A549 (cell line): ENCODE measurements around the gene CD99L2. TPM values are rescaled to one million over a fixed set of nuclear protein-coding genes. Genes with fewer than 3 reads are reported as not detected.
A peak's percentile ranks its signal among the peaks of the same experiment; 100 is the strongest.

ENCODE experiments used
- ATAC-seq, 2 experiments: fragments of 200-7000 bp in 1 of 2; fragments of >200 bp in 1 of 2; cut with Nextera tagmentation in 1 of 2; cut with Tn5 transposase in 1 of 2; 3 replicates each; pipeline versions ENCODE4 v1.8.0 to v1.9.1; 2018 to 2020; ENCODE audit warnings: mild to moderate bottlenecking in 1 of 2, moderate library complexity in 1 of 2
- CTCF ChIA-PET: fragments of 300-600 bp; sonication (Branson Sonifier 250); formaldehyde crosslinking; extraction: SDS; loops from one replicate; lab custom pipeline; 2021; ENCODE audit warnings: antibody characterized with exemption, inconsistent platforms; lab: Yijun Ruan, JAX
- POLR2A ChIA-PET: fragments of 350-600 bp; formaldehyde crosslinking; extraction: SDS; loops from one replicate; lab custom pipeline; 2021; ENCODE audit warnings: antibody characterized with exemption, inconsistent platforms; lab: Yijun Ruan, JAX
- DNase-seq, 2 experiments: peaks; one replicate each; pipeline versions ENCODE4 v3.0.0 to v3.0.0-alpha.2; 2011 to 2016; ENCODE audit warnings: low read depth in 1 of 2, low spot score in 1 of 2
- FAIRE-seq: peaks from 2 replicates; lab custom pipeline; 2011; peaks lifted over from hg19 to GRCh38; lab: Jason Lieb, UNC
- H3K27ac ChIP-seq, 2 experiments: fragments of >200 bp; sonication (Bioruptor Twin); formaldehyde crosslinking; 3 replicates each; pipeline ENCODE4 v1.5.1; 2016 to 2017
- H3K4me1 ChIP-seq: fragments of >200 bp; sonication (Bioruptor Twin); formaldehyde crosslinking; 3 replicates; pipeline ENCODE4 v1.6.1; 2016
- H3K4me2 ChIP-seq: fragments of >200 bp; sonication (Bioruptor Twin); formaldehyde crosslinking; 3 replicates; pipeline ENCODE4 v1.6.1; 2016
- H3K4me3 ChIP-seq: fragments of >200 bp; sonication (Bioruptor Twin); formaldehyde crosslinking; 3 replicates; pipeline ENCODE4 v1.5.1; 2016
- H3K9me3 ChIP-seq: fragments of >200 bp; sonication (Bioruptor Twin); formaldehyde crosslinking; 3 replicates; pipeline ENCODE4 v1.6.1; 2016
- ATOH8 ChIP-seq: fragments of 250-450 bp; sonication (Bioruptor Pico); IDR thresholded peaks from 2 replicates; pipeline ENCODE4 v1.5.0; 2020; ENCODE audit warnings: low read depth, mild to moderate bottlenecking, moderate library complexity
- CBX2 ChIP-seq: fragments of 200-600 bp; sonication (generic); IDR thresholded peaks from 2 replicates; pipeline ENCODE4 v1.6.1; 2016; ENCODE audit warnings: low read depth, mild to moderate bottlenecking, borderline replicate concordance
- CEBPB ChIP-seq, 2 experiments: fragments of >200 bp in 1 of 2; sonication (Bioruptor Twin) in 1 of 2; formaldehyde crosslinking in 1 of 2; IDR thresholded peaks; 2 replicates each; pipeline ENCODE4 v1.6.1; 2012 to 2016
- E2F6 ChIP-seq: IDR thresholded peaks from 2 replicates; pipeline ENCODE4 v1.6.1; 2012; ENCODE audit warnings: low read depth, borderline replicate concordance
- FOSB ChIP-seq: fragments of 250-450 bp; sonication (Bioruptor Pico); IDR thresholded peaks from 2 replicates; pipeline ENCODE4 v1.5.0; 2020; ENCODE audit warnings: mild to moderate bottlenecking, moderate library complexity
- FOXS1 ChIP-seq: fragments of 250-450 bp; sonication (Bioruptor Pico); IDR thresholded peaks from 2 replicates; pipeline ENCODE4 v1.5.0; 2020; ENCODE audit warnings: mild to moderate bottlenecking, moderate library complexity
- GATA3 ChIP-seq: IDR thresholded peaks from 2 replicates; pipeline ENCODE4 v1.6.1; 2012; ENCODE audit warnings: borderline replicate concordance
- HES2 ChIP-seq: fragments of >200 bp; sonication (Bioruptor Twin); formaldehyde crosslinking; IDR thresholded peaks from 2 replicates; pipeline ENCODE4 v1.6.1; 2016
- HOXB13 ChIP-seq: fragments of 250-450 bp; sonication (Bioruptor Pico); IDR thresholded peaks from 2 replicates; pipeline ENCODE4 v1.5.0; 2020; ENCODE audit warnings: low read depth, mild to moderate bottlenecking, moderate library complexity
- MAX ChIP-seq: IDR thresholded peaks from 2 replicates; pipeline ENCODE4 v1.6.1; 2012
- NFE2L2 ChIP-seq: fragments of 150-350 bp; conservative IDR thresholded peaks from 2 replicates; pipeline ENCODE4 v1.6.1; 2014; ENCODE audit warnings: low read length
- NR3C1 ChIP-seq: fragments of >200 bp; sonication (Bioruptor Twin); formaldehyde crosslinking; IDR thresholded peaks from 3 replicates; pipeline ENCODE4 v1.6.1; 2017
- PBX3 ChIP-seq: IDR thresholded peaks from 2 replicates; pipeline ENCODE4 v1.6.1; 2012
- REST ChIP-seq: fragments of 200-600 bp; sonication (generic); IDR thresholded peaks from 2 replicates; pipeline ENCODE4 v1.6.1; 2016; ENCODE audit warnings: antibody characterized with exemption, mild to moderate bottlenecking, moderate library complexity
- RFX5 ChIP-seq: fragments of 450-650 bp; IDR thresholded peaks from 2 replicates; pipeline ENCODE4 v1.7.1; 2014; ENCODE audit warnings: antibody characterized with exemption, mild to moderate bottlenecking, moderate library complexity
- SMC3 ChIP-seq: fragments of >200 bp; sonication (Bioruptor Twin); formaldehyde crosslinking; IDR thresholded peaks from 3 replicates; pipeline ENCODE4 v1.6.1; 2018; ENCODE audit warnings: inconsistent platforms
- SREBF2 ChIP-seq: fragments of 450-650 bp; IDR thresholded peaks from 2 replicates; pipeline ENCODE4 v1.6.1; 2014; ENCODE audit warnings: mild to moderate bottlenecking, moderate library complexity
- TP53 ChIP-seq: fragments of 250-450 bp; sonication (Bioruptor Pico); IDR thresholded peaks from 2 replicates; pipeline ENCODE4 v1.5.0; 2021; ENCODE audit warnings: mild to moderate bottlenecking, moderate library complexity
- ZC3H11A ChIP-seq: fragments of 450-650 bp; IDR thresholded peaks from 2 replicates; pipeline ENCODE4 v1.6.1; 2014; ENCODE audit warnings: antibody characterized with exemption, mild to moderate bottlenecking
- ZFP36 ChIP-seq: fragments of 450-650 bp; IDR thresholded peaks from 2 replicates; pipeline ENCODE4 v1.6.1; 2014; ENCODE audit warnings: borderline replicate concordance; ENCODE audit not compliant: partially characterized antibody
- ZNF302 ChIP-seq: fragments of 250-450 bp; sonication (Bioruptor Pico); IDR thresholded peaks from 2 replicates; pipeline ENCODE4 v1.9.0; 2021; ENCODE audit warnings: inconsistent platforms, mild to moderate bottlenecking, moderate library complexity
- WGBS: methylation state at CpG from one replicate; pipeline ENCODE4 v1.1.6; 2017; ENCODE audit errors: missing lambda C conversion rate; 5-methylcytosine and 5-hydroxymethylcytosine counted together
- polyA plus RNA-seq, 4 experiments: library from polyadenylated mRNA; depleted of rRNA in 3 of 4; stranded (reverse); fragments of >200 nt; fragmentation: RNase III in 1 of 4; extraction: RNeasy Plus Mini Kit Qiagen cat#74134 plus additional on column Dnase treatment in 1 of 4; gene quantifications; 2 replicates in 3 of 4; 3 replicates in 1 of 4; pipeline ENCODE4 v1.2.3, GENCODE V29; 2011 to 2017

CD99L2 gene
- polyA plus RNA-seq, 2 of the 4 experiments (the other 2 are of a cell fraction) = 50.5 to 66.5 TPM

GRCh38 chrX:150942942-150943594, 44.6 kb upstream of the CD99L2 start:
- FAIRE-seq (peak; percentile 23), DNase-seq (no peak)

GRCh38 chrX:150941580-150941979, 43.1 kb upstream of the CD99L2 start:
- FAIRE-seq = no peak
- H3K4me1 ChIP-seq = no peaks in the 10 kb centered on the region
- ChIA-PET CTCF (no interaction called here), POLR2A (no interaction called here)
- TF ChIP-seq REST = no peak
- no peak for TF ChIP-seq MAX
- no peak for TF ChIP-seq NFE2L2
- no peak for TF ChIP-seq RFX5
- no peak for TF ChIP-seq ZC3H11A
- no peak for TF ChIP-seq HES2
- TF ChIP-seq FOXS1 (CRISPR knock-in tag) = no peak
- TF ChIP-seq SMC3 = no peak
- TF ChIP-seq PBX3 = no peak
- TF ChIP-seq E2F6 = no peak
- TF ChIP-seq HOXB13 (CRISPR knock-in tag) = no peak
- no peak for TF ChIP-seq TP53
- TF ChIP-seq CBX2 = no peak
- TF ChIP-seq ZNF302 (CRISPR knock-in tag) = no peak
- TF ChIP-seq SREBF2 = no peak
- no peak for TF ChIP-seq NR3C1
- no peak for TF ChIP-seq GATA3
- no peak for ATAC-seq
- H3K9me3 ChIP-seq = no peaks in the 10 kb centered on the region
- WGBS = 44% methylated on average over 2 of the region's 2 CpGs
- no peak for DNase-seq
- H3K4me3 ChIP-seq = no peak overlapping the region
- no peak overlapping the region for H3K27ac ChIP-seq
- H3K4me2 ChIP-seq = no peak overlapping the region

More at GRCh38 chrX:150942942-150943594, 44.6 kb upstream of the CD99L2 start:
- POLR2A ChIA-PET = no interaction called here
- no peak overlapping the region for H3K4me2 ChIP-seq
- CTCF ChIA-PET = no interaction called here
- TF ChIP-seq ATOH8 (CRISPR knock-in tag) (no peak), SMC3 (no peak), FOSB (CRISPR knock-in tag) (no peak), CEBPB (IDR thresholded peaks at IDR 0.05) (no peak), ZFP36 (no peak), CBX2 (no peak), RFX5 (no peak), E2F6 (no peak)
- TF ChIP-seq, all 56 proteins: peak for 0
- Histone ChIP-seq H3K27ac (no peak overlapping the region), H3K4me3 (no peak overlapping the region), H3K9me3 (no peaks in the 10 kb centered on the region), H3K4me1 (no peaks in the 10 kb centered on the region)
- ATAC-seq = no peak; a peak in 1 of 6 replicates
- WGBS = 78% methylated on average over 9 of the region's 9 CpGs
